NCI-H446 (cell line): ENCODE measurements around the gene OR8D2.

ENCODE experiments used
- DNase-seq, 2 experiments: peaks; one replicate each; lab custom pipeline; 2025; lab: John Stamatoyannopoulos, UW

Gene OR8D2, protein sequence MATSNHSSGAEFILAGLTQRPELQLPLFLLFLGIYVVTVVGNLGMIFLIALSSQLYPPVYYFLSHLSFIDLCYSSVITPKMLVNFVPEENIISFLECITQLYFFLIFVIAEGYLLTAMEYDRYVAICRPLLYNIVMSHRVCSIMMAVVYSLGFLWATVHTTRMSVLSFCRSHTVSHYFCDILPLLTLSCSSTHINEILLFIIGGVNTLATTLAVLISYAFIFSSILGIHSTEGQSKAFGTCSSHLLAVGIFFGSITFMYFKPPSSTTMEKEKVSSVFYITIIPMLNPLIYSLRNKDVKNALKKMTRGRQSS

DNA sequence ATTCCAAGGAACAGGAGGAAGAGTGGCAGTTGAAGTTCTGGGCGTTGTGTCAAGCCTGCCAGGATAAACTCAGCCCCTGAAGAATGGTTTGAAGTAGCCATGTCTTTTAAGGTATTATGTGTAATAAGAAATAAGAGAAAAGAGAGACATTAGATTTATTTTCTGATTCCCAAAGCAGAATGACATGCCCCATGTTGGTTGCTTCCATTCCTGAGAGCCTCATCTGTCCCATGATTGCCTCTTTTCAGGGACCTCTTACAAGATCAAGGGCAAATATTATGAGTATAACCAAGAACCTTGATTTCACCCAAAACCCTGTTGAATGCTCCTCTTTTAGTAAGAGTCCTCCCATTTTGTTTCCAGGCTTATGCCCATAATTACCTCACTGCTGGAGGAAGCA is at the start of gene OR8D2:
Gene OR8D2, minus strand, starts transcription at position 101 of the 400 bp plus-strand sequence. Its CDS starts 0 bp downstream, at position 101.
- DNase-seq: no peak

DNA sequence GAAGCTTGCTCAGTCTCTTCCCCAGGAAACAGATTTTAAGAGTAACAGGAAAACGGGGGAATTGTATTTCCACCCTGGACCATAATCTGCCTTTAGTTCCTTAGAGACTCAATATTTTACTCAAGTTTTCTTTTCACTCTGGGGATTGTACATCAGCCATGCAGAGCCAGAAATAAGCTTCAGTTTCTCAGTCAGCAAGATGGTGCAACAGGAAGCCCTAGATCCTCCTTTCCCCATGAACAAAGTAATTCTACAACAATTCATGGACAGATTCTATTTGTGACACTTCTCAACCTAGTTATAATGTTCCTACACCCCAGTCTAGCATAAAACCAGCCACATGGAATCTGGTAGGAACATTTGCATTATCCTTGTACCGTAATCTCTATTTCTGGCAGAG is 39.6 kb upstream of the OR8D2 start:
- no peak for DNase-seq

DNA sequence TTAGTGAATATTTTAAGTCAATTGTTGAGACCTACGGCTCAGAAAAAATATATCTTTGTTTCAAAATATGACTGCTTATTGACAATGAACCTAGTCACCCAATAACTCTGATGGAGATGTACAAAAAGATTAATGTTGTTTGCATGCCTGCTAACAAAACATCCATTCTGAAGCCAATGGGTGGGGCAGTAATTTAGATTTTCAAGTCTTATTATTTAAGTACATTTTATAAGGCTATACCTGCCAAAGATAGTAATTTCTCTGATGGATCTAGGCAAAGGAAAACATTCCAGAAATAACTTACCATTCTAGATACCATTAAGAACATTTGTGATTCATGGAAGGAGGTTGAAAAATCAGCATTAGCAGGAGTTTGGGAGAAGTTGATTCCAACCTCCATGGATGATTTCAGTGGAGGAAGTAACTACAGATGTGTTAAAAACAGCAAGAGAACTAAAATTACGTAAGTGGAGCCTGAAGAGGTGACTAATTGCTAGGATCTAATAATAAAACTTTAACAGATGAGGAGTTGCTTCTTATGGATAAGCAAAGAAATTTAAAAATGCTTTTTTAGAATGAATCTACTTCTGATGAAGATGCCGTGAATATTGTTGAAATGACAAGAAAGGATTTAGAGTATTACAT is 26.4 kb upstream of the OR8D2 start:
- no peak for DNase-seq

DNA sequence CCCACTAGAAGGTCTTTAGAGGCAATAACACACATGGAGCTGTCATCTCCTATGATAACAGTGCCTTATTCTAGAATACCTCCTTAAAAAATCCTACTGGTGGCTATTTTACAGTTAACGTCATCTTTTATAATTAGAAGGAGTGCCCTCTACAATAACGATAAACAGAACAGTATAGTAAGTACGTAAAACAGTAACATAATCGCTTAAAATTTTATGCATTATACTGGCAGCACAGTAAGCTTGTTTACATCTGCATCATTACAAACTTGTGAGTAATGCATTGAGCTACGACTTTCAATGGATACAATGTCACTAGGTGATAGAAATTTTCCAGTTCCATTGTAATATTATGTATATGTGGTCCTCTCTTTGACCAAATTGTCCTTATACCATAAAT is 24.3 kb upstream of the OR8D2 start:
- DNase-seq: no peak

DNA sequence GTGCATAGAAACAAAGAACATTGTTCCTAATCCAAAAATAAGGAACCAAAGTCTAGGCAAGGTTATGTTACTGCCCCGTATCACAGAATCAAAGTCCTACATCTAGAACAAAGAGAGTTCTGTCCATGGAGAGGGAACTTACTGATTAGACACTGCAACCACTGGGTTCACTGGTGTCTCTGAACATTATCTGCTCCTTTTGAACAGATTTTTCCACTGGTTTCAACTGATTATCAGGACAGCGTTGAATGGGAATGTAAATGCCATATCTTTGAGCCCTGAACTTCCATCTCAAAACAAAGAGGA is 20.1 kb upstream of the OR8D2 start:
- DNase-seq: no peak

DNA sequence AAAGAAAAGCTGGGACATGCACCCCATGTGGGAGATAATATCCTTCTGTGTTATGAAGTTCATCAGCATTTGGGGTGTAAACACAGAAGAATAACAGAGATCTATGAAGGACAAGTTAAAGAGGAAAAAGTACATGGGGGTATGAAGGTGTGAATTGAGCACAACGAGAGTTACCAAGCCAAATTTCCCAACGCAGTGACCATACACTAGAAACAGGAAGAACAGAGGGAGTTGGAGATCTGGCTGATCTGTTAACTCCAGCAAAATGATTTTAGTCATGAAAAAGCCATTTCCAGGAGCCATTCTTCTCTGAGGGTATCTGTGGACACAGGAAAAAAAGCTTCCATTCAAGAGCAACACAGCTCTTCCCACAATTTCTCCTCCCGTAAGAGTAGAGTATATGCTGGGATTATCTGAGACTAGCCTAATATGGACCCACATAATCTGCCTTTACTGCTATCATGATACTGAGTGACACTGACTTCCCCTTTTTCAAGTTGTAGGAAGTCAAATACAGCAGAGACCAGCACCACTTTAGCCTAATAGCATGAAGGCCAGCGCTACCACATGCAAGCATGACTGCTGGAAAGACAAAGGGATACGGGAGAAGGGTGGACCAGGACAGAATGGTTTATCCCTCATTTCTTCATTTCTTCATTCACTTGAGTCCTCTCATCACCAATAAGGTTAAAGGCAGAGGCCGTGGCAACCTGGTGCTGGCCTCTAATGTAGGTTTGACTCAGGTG is 19.6 kb upstream of the OR8D2 start:
- no peak for DNase-seq

DNA sequence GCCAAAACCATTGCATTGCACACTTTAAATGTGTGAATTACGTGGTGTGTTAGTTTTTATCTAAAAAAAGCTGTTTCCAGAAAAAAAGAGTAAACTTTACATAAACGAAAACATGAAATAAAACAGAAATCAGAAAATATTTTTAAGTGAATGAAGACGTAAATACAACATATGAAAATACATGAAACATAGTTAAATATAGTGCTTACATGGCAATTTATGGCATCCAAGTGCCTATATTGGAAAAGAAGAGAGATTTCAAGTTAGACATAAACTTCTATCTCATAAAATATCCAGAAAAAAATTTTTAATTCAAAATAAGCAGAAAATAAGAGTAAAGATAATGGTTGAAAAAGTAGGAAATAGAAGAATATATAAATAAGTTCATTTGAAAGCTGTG is 11.9 kb upstream of the OR8D2 start:
- no peak for DNase-seq

DNA sequence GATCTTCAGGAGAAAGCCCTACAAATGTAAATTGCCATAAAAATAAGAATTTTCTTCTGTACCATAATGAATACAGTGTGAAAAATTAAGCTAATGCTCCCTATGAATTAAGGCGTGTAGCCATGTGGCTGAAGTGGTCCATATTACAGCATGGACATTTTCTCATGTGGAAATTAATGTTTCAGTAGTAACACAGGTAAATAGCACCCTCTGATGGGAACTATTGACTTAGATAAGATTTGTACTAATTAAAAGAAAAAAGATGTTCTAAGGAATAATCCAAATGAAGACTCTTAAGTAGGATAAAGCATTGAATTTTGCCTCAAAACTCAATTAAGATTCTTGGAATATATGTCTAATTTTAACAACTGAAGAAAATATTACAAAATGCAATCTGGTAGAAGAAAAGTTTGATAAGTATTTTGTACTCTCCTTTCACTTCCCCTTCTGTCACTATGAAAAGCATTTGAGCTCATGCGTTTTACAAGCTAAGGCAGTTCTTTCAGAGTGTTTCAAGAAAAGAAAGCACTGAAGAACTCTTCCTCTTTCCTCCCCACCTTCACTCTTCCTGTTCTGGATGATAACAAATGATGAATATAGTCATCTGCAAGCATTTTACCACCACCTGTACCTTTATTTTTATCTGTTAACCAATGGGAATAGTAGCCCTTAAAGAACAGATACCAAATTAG is 9.9 kb upstream of the OR8D2 start:
- DNase-seq: no peak

DNA sequence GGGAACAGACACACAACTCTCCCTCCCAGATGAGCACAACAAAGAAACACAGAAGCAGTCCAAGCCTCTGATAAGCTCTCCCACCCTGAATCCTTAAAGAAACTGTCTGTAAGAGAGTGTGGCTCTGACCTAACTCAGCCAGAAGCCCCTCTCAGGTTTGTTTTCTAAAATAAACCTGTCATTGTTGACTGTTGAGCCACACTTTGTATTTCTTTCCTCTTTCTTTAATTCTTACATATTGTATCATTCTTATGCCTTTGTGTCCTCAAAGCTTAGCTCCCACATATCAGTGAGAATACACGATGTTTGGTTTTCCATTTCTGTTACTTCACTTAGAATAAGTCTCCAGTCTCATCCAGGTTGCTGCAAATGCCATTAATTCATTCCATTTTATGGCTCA is 7.8 kb upstream of the OR8D2 start:
- no peak for DNase-seq

DNA sequence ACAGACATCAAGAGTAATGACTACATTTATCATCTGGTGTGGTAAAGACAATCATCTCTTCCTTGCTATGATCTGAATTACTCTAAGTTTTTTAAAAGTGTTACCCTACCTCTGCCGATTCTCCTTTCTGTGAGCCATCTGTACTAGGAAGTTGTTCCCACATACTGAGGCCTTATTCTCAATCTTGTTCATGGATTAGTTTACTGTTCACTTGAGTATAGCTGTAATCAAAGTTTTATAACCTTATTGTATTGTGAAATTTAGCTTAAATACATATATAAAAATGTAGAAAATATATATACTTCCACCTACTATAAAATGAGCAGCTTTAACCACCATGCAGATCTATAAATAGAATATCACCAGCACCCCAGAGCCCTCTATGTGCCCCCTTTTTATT is 2.4 kb upstream of the OR8D2 start:
- no peak for DNase-seq

DNA sequence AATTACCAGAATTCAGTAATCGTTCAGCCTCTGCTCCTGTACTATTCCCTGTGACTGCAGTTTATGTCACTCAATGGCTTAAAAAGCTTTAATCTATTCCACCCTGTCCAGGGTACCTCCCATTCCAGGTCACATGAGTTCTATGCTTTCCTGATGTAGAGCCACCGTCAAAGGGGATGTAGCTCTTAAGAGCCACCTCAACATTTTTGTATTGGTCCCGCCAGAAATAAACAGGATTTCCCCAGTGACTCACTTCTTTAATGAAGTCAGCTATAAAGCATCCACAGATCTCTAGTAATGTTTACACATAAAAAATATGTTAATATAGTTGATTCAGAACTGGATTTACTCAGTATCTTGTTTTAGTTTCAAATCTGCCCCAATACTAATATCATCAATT is 4.9 kb downstream of the OR8D2 start:
- no peak for DNase-seq

DNA sequence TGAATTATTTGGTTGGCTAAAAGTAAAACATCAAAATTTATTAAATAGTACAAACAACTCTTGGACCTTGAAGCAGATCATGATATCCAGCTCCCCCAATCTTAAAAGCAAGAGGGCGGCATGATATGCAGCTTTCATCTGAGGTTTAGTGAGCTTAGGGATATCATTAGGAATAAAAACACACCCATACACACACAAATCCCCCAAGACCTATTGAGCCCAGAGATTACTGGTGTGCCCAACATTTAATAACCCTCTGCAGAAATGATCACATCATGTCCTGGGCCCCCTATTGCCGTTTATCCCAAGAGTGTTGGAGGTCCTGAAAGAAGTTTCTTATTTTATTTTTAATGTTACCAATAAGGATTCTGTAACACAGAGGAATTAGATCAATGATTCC is 6.1 kb downstream of the OR8D2 start, which contains the start of gene OR8D1:
Gene OR8D1, minus strand, starts transcription at position 101 of the 400 bp plus-strand sequence. CDS start 3,183 bp downstream, outside the sequence.
- no peak for DNase-seq

DNA sequence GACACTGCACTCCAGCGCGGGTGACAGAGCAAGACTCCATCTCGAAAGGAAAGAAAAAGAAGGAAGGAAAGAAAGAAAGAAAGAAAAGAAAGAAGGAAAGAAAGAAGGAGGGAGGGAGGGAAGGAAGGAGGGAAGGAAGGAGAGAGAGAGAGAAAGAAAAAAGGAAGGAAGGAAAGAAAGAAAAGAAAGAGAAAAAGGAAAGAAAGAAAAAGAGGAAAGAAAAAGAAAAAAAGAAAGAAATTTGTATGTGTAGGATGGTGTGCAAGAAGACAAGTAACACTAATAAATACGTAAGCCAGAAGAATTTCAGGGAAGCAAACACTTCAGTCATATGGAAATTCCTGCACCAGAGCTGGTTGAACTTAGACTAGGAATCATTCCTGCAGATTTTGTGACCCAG is 6.9 kb downstream of the OR8D2 start:
- no peak for DNase-seq

DNA sequence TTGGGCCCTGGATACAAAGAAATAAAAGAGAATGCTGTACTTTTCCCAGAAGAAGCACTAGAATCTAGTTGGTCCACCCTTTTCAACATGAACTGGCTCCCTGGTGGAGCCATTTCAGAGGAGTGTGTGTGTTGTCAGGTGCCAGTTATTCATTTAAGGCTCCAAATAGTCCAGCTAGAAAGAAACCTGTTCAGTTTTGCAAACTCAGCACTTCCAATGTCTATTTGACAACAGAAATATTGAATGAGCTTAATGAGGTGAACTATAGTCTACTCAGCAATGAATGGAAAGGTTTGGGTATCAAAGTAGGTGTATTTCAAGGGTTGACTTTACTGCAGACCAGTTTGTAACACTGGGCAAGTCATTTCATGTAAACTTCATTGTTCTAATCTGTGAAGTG is 8.3 kb downstream of the OR8D2 start:
- DNase-seq: no peak

DNA sequence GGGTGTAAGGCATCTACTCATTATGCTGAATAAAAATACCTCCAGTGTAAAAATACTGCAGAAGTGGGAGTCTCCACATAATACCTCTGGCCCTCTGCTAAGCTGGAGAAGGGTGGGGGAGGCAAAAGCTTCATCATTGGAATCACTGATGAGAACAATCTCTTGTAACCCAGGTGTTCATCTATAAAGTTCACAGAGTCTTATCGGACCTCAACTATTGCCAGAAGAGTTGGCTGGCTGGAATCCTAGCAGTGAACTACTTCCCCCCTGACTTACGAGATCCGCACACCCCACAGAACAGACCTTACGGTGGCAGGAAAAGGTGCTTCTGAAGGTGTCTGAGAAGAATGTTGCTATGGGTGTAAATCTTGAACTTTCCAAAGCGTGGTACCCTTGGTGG is 8.7 kb downstream of the OR8D2 start:
- DNase-seq: no peak

DNA sequence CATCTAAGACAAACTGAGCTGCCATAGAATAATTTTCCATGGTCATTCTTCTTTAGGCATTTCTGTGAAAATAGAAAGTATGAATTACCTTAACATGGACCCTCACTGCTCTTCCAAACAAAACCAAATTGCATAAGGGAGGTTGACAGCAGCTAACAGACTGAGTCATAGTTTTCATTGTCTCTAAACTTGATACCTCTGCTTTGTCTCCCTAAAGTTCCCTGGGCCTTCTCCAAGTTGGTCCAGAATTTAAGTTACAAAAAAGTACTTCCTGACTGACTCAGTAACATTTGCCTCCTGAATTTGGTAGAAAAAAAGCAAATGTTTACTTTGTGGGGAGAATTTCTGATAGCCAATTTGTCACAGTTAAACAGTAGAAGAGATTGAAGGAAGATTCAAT is 9.3 kb downstream of the OR8D2 start:
- DNase-seq: no peak

DNA sequence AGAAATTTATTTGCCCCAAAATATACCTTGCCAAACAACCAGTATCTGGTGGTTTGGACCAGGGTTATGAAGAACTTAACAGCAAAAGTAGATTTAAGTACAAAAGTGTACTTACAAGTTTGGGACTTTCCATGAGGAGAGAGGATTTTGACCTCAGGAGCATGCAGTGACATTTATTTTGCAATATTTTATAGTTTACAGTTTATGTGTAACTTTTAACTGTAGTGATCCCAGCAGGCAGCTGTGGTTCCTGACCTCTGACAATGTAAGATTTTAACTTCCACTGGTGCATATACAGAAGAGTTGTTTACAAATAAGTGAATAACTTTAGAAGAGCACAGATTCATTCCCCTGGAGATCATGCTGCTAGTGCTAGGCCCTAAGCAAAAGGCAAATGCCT is 12.9 kb downstream of the OR8D2 start:
- DNase-seq: no peak

DNA sequence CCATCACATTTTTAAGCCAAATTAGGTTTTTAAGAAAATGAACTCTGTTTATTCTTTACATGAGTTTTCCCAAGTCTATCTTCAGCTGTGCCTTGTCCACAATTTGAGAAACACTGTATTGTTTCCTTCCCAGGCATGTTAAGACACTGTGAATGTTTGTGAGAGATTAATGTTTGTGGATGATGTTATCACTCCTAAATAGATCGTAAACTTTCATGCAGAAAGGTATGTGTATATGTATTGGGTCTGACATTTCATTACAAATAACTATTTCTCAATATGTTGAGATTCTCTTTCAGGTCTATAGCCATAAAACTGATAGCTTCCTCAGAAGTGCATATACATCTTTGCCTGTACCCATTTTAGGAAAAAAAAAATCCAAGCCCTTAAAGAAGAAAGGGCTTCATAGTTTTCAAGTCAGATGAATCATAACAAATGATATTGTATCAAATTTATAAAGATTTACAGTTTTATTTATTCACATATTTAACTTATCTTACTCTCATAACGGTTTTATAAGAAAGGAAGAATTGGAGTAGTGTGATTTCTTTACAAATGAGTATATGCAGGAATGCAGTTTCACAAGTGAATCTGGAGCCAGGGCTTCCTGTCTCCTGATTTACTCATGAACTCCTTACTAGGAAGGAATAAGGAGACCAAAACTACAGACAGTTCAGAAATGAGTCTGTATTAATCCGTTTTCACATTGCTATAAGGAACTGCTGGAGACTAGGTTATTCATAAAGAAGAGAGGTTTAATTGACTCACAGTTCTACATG is 17.5 kb downstream of the OR8D2 start:
- DNase-seq: no peak

DNA sequence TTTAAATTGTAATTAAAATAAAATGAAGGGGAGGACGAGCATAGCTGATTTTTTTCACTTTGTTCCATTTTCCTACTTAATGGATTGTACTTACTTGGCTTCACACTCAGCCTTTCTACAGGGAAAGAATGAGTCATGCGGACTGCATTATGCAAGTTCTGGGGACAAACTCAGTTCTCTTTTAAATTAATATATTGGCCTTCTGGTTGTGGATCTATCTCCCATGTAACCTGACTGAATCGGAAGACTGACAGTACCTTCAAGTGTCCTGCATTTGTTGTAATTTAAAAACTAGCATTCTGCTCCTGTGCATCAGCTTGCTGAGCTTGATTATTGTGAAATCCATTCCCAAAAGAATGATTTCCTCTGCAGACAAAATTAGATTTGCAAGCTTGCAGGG is 18.4 kb downstream of the OR8D2 start:
- no peak for DNase-seq

DNA sequence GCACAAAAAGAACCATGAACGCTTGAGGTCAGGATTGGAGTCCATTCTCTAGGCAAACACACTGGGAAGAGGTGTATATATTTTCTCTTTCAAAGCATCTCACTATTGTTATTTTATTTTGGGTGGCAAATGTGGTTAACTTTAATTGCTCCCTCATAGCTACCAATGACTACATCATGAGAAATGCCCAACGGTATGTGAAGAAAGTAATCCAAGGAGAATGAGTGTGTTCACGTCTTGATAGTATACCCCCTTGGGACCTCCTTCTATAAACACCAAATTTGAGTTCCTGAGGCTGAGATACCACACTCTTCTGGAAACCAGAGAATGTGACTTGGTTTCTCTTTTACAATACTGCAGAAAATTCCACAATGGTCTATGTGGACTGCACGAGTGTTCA is 22.1 kb downstream of the OR8D2 start:
- no peak for DNase-seq

DNA sequence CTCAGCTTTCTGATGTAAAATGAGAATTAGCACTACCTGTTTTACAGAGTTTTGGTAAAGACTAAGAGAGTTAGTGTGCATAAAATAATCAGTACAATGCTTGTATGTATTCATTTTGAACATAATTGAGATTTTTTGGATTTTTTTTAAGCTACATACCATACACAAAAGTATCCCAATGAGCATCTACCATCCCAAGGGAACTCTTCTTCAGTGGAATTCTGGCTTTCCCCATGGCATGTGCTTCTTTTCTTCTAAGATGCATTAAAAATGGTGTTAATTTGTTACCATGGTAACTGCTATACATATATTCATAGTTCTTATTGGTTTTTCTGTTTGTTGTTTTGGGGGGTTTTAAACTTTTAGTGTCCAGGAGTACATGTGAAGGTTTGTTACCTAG is 24.0 kb downstream of the OR8D2 start:
- no peak for DNase-seq

DNA sequence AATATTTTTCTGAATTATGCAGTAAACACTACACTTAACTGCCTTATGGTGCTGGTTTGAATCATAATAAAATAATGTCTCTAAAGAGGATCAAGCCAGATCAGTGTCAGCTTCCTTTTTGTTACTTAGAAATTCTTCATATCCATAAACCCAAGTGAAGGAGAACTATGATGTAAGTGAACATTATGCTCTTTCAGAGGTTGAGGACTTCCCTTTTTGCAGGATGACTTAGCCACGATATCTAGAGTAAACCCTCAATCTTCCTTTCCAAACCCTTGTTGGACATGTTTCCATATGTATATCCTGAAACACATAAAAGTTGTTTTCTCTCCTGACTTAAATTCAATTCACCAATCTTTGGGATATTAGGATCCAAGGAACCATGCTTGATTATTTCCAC is 25.3 kb downstream of the OR8D2 start:
- DNase-seq: no peak
